ENCODE results near the gene CDT1.

DNA sequence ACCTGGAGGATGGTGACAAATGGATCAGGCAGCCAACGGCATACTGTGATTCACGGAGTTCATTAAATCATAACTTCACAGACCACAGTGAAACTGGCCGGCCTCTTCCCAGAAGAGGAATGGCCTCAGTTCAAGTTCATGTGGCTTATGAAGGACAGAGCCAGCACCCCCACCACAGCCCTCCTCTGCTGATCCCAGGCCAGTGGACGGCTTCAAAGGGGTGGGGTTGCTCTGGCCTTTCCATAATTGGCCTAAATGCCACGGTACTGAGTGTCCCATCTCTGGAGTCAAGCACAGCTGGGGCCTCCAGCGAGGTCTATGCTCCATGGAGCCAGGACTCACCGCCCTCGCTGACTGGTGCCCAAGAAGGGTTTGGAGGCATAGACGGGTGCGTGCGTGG lies 31.8 kb downstream of the CDT1 start:
- TF ChIP-seq EZH2 (IDR thresholded peaks at IDR 0.05) (no peak), POLR2AphosphoS5 (IDR thresholded peaks at IDR 0.05; ENCODE audit: borderline replicate concordance, low read depth, low read length) (no peak), FOXP2 (optimal IDR thresholded peaks at IDR 0.05; ENCODE audit: control extremely low read depth, extremely low read length, insufficient read depth) (no peak)
